ENCODE data around the gene PWWP2B.
A peak's percentile ranks its signal among the peaks of the same experiment; 100 is the strongest.

Gene PWWP2B

DNA sequence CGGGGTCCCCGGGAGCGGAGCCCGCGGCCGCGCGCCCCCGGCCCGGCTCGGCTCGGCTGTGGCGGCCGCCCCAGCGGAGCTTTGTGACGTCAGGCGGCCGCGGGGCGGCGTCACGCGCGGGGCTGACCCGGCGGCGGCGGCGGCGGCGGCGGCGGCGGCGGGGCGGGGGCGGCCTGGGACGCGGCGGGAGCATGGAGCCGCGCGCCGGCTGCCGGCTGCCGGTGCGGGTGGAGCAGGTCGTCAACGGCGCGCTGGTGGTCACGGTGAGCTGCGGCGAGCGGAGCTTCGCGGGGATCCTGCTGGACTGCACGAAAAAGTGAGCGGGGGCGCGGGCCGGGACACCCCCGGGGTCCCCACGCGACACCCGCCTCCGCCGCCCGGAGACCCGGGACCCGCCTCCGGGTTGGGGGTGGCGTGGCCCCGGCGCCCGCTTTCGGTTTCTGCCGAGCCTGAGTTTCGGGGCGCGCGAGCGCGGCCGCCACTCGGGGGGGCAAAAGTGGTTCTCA, at the start of gene PWWP2B:
PWWP2B (plus strand) TSS at position 165 of the 506 bp plus-strand sequence; CDS start at position 192, 27 bp downstream.
- Histone ChIP-seq H3K27me3 (ENCODE audit: insufficient read depth, low read depth) (no peaks in the 10 kb centered on the region), H4K20me1 (ENCODE audit: insufficient read depth) (no peaks in the 10 kb centered on the region), H3K27ac (peak within 1 kb of the TSS; percentile 99), H3K4me3 (IDR thresholded peaks at IDR 0.05; ENCODE audit: insufficient read depth, low read depth, low read length) (no peak within 1 kb of the TSS), H3K79me2 (ENCODE audit: insufficient read depth, low read depth) (peaks cover 40% of the 10 kb centered on the region), H3K36me3 (ENCODE audit: insufficient read depth) (no peaks in the 10 kb centered on the region), H3K9ac (peak within 1 kb of the TSS; percentile 92), H2AFZ (ENCODE audit: low read depth) (peak within 1 kb of the TSS; percentile 31), H3K4me1 (ENCODE audit: low read depth, poor library complexity, severe bottlenecking) (peaks cover 25% of the 10 kb centered on the region), H3K4me2 (peak within 1 kb of the TSS; percentile 86)
- TF ChIP-seq, protein P1, sequence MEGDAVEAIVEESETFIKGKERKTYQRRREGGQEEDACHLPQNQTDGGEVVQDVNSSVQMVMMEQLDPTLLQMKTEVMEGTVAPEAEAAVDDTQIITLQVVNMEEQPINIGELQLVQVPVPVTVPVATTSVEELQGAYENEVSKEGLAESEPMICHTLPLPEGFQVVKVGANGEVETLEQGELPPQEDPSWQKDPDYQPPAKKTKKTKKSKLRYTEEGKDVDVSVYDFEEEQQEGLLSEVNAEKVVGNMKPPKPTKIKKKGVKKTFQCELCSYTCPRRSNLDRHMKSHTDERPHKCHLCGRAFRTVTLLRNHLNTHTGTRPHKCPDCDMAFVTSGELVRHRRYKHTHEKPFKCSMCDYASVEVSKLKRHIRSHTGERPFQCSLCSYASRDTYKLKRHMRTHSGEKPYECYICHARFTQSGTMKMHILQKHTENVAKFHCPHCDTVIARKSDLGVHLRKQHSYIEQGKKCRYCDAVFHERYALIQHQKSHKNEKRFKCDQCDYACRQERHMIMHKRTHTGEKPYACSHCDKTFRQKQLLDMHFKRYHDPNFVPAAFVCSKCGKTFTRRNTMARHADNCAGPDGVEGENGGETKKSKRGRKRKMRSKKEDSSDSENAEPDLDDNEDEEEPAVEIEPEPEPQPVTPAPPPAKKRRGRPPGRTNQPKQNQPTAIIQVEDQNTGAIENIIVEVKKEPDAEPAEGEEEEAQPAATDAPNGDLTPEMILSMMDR (conservative IDR thresholded peaks at IDR 0.05; ENCODE audit: low read depth, low read length), result no peak

DNA sequence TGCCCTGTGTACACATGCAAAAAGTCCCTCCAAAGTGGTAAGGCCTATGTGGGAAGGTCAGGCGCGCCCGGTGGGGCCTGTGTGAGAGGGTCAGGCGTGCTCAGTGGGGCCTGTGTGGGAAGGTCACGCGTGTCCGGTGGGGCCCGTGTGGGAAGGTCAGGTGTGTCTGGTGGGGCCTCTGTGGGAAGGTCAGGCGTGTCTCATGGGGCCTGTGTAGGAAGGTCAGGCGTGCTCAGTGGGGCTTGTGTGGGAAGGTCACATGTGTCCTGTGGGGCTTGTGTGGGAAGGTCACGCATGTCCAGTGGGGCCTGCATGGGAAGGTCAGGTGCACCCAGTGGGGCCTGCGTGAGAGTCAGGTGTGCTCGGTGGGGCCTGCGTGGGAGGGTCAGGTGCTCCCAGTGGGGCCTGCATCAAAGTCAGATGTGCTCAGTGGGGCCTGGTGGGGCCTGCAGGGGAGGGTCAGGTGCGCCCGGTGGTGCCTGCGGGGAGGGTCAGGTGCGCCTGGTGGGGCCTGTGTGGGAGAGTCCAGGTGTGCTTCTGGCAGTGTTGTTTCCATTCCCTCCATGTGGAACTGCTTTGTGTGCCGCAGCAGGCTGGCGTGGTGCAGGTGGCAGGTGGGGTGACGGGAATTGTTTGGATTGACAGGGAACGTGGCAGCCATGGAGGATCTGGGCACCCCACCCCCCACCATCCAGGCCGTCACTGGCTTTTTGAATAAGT, 49.6 kb upstream of the PWWP2B start:
- TF ChIP-seq, protein P1 (conservative IDR thresholded peaks at IDR 0.05; ENCODE audit: low read depth, low read length), result no peak

DNA sequence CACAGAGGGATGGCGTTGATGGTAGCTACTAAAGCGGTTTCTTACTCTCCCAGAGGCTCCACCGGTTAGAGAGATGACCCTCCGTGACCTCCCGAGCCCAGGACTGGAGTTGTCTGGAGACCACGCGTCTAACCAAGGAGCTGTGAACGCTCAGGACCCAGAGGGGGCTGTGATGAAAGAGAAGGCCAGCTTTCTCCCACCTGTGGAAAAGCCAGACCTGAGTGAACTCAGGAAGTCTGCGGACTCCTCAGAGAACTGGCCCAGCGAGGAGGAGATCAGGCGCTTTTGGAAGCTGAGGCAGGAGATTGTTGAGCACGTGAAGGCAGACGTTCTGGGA, 49.1 kb upstream of the PWWP2B start:
- Histone ChIP-seq H3K27me3 (ENCODE audit: insufficient read depth, low read depth) (no peaks in the 10 kb centered on the region), H3K36me3 (ENCODE audit: insufficient read depth) (no peaks in the 10 kb centered on the region), H3K4me3 (IDR thresholded peaks at IDR 0.05; ENCODE audit: insufficient read depth, low read depth, low read length) (no peak overlapping the region), H3K79me2 (ENCODE audit: insufficient read depth, low read depth) (no peaks in the 10 kb centered on the region), H2AFZ (ENCODE audit: low read depth) (no peak overlapping the region), H4K20me1 (ENCODE audit: insufficient read depth) (no peaks in the 10 kb centered on the region), H3K27ac (no peak overlapping the region), H3K9ac (no peak overlapping the region), H3K4me2 (no peak overlapping the region), H3K4me1 (ENCODE audit: low read depth, poor library complexity, severe bottlenecking) (no peaks in the 10 kb centered on the region)
- TF ChIP-seq, protein P1 (conservative IDR thresholded peaks at IDR 0.05; ENCODE audit: low read depth, low read length), result no peak

More for the DNA sequence above, 49.6 kb upstream of the PWWP2B start:
- Histone ChIP-seq H4K20me1 (ENCODE audit: insufficient read depth) (no peaks in the 10 kb centered on the region), H3K27ac (no peak overlapping the region), H3K4me2 (no peak overlapping the region), H3K4me3 (IDR thresholded peaks at IDR 0.05; ENCODE audit: insufficient read depth, low read depth, low read length) (no peak overlapping the region), H3K79me2 (ENCODE audit: insufficient read depth, low read depth) (no peaks in the 10 kb centered on the region), H3K9ac (no peak overlapping the region), H2AFZ (ENCODE audit: low read depth) (no peak overlapping the region), H3K36me3 (ENCODE audit: insufficient read depth) (no peaks in the 10 kb centered on the region), H3K4me1 (ENCODE audit: low read depth, poor library complexity, severe bottlenecking) (no peaks in the 10 kb centered on the region), H3K27me3 (ENCODE audit: insufficient read depth, low read depth) (no peaks in the 10 kb centered on the region)

DNA sequence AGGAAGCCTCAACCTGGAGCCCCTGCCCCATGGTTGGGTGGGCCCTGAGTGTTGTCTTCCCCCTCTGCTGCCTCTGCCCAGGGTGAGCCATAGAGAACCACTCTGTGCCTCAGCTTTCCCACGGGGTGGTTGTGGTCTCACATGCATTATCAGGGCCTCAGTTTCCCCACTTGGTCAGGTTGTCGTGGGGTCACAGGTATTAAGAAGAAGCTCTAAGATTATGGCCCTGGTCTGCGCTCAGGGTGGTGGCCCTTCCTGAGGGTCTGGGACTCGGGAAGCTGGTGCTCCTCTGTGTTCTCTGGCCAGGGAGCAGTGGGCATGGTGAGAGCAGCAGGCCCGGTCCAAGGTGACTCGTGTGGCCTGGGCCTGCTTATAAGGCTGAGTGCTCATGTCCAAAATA, 47.2 kb upstream of the PWWP2B start:
- no peak overlapping the region for H3K9ac ChIP-seq
- H2AFZ ChIP-seq (ENCODE audit: low read depth), result no peak overlapping the region
- H3K36me3 ChIP-seq (ENCODE audit: insufficient read depth), result no peaks in the 10 kb centered on the region
- H3K79me2 ChIP-seq (ENCODE audit: insufficient read depth, low read depth), result no peaks in the 10 kb centered on the region
- peaks cover 5% of the 10 kb centered on the region; the same call in 1 of the 2 replicates for H3K27me3 ChIP-seq (ENCODE audit: insufficient read depth, low read depth)
- TF ChIP-seq, protein P1 (conservative IDR thresholded peaks at IDR 0.05; ENCODE audit: low read depth, low read length), result no peak
- H4K20me1 ChIP-seq (ENCODE audit: insufficient read depth), result no peaks in the 10 kb centered on the region
- H3K27ac ChIP-seq, result no peak overlapping the region
- no peak overlapping the region for H3K4me2 ChIP-seq
- H3K4me3 ChIP-seq (IDR thresholded peaks at IDR 0.05; ENCODE audit: insufficient read depth, low read depth, low read length), result no peak overlapping the region
- H3K4me1 ChIP-seq (ENCODE audit: low read depth, poor library complexity, severe bottlenecking), result no peaks in the 10 kb centered on the region
